RWPE2 (cell line): Measurements from ENCODE around the gene DOCK3.
A peak's percentile ranks its signal among the peaks of the same experiment; 100 is the strongest.

Source experiments
- ATAC-seq: fragments of 200-7000 bp; cut with Tn5 transposase; 3 replicates; pipeline ENCODE4 v1.9.1; 2021; ENCODE audit warnings: low read depth
- DNase-seq: peaks from one replicate; pipeline ENCODE4 v3.0.0-alpha.2; 2020; ENCODE audit warnings: low spot score
- H3K27ac ChIP-seq: fragments of 450-650 bp; 2 replicates; pipeline ENCODE4 v1.5.1; 2017; ENCODE audit warnings: mild to moderate bottlenecking; ENCODE audit not compliant: poor library complexity, severe bottlenecking
- H3K27me3 ChIP-seq: fragments of 250-450 bp; sonication (Bioruptor Pico); 2 replicates; pipeline ENCODE4 v1.5.1; 2021; ENCODE audit warnings: mild to moderate bottlenecking, moderate library complexity; ENCODE audit not compliant: insufficient read depth, poor library complexity, severe bottlenecking
- H3K36me3 ChIP-seq: fragments of 250-450 bp; sonication (Bioruptor Pico); 2 replicates; pipeline ENCODE4 v1.5.1; 2020; ENCODE audit warnings: low read depth, mild to moderate bottlenecking, moderate library complexity
- H3K4me1 ChIP-seq: fragments of 250-450 bp; sonication (Bioruptor Pico); 2 replicates; pipeline ENCODE4 v1.5.1; 2021; ENCODE audit warnings: mild to moderate bottlenecking, moderate library complexity; ENCODE audit not compliant: insufficient read depth, poor library complexity, severe bottlenecking
- H3K4me3 ChIP-seq: fragments of 250-450 bp; sonication (Bioruptor Pico); 2 replicates; pipeline ENCODE4 v1.5.1; 2021; ENCODE audit warnings: mild to moderate bottlenecking, moderate library complexity; ENCODE audit not compliant: severe bottlenecking
- H3K9me3 ChIP-seq: fragments of 250-450 bp; sonication (Bioruptor Pico); 2 replicates; pipeline ENCODE4 v1.5.1; 2021; ENCODE audit warnings: mild to moderate bottlenecking, moderate library complexity; ENCODE audit not compliant: severe bottlenecking
- TF ChIP-seq, protein P1 (sequence below): fragments of 450-650 bp; IDR thresholded peaks from one replicate; pipeline ENCODE4 v1.5.1; 2017; ENCODE audit warnings: mild to moderate bottlenecking, moderate library complexity; ENCODE audit not compliant: poor library complexity, severe bottlenecking

The DOCK3 gene

DNA sequence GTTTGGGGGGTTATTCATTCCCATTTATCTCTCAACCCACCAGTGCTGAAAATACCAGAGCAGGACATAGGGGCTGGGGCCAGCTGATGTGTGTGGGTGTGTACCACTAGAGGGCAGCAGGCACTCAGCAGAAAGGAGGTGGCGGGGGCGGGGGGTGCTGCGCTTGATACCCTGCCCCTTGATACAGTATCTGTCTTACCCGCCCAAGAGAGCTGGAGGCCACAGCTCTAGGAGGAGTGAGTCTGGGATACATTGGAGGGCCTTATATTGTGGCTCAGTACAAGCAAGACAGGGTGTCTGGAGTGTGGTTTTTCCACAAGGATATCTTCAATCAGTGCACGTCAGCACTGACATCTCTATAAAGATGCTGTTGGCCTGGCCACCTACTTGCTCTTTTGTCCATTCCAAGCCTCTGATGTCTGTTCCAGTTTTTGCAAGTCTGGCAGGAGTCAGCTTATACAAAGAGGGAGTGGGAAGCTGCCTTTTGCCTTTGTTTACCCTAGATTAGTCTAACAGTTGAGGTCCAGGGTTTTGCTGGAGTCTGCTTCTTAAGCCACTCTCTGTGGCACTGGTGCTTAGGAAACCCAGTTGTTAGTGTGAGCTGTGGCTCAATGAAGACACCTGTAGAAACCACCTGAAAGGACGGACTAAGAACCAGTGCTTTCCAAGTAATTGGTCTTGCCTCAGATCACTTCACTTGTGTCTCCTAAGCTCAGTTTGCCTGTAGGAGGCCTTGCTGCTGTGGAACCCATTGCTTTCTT, 714.9 kb downstream of the DOCK3 start:
- Histone ChIP-seq H3K27ac (peak overlapping the region; percentile 64), H3K27me3 (no peaks in the 10 kb centered on the region), H3K9me3 (no peaks in the 10 kb centered on the region), H3K4me3 (no peak overlapping the region), H3K4me1 (peaks cover 4% of the 10 kb centered on the region), H3K36me3 (peaks cover 73% of the 10 kb centered on the region)
- ATAC-seq (no peak), DNase-seq (no peak)
- TF ChIP-seq, protein P1, sequence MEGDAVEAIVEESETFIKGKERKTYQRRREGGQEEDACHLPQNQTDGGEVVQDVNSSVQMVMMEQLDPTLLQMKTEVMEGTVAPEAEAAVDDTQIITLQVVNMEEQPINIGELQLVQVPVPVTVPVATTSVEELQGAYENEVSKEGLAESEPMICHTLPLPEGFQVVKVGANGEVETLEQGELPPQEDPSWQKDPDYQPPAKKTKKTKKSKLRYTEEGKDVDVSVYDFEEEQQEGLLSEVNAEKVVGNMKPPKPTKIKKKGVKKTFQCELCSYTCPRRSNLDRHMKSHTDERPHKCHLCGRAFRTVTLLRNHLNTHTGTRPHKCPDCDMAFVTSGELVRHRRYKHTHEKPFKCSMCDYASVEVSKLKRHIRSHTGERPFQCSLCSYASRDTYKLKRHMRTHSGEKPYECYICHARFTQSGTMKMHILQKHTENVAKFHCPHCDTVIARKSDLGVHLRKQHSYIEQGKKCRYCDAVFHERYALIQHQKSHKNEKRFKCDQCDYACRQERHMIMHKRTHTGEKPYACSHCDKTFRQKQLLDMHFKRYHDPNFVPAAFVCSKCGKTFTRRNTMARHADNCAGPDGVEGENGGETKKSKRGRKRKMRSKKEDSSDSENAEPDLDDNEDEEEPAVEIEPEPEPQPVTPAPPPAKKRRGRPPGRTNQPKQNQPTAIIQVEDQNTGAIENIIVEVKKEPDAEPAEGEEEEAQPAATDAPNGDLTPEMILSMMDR = peak; percentile 75

DNA sequence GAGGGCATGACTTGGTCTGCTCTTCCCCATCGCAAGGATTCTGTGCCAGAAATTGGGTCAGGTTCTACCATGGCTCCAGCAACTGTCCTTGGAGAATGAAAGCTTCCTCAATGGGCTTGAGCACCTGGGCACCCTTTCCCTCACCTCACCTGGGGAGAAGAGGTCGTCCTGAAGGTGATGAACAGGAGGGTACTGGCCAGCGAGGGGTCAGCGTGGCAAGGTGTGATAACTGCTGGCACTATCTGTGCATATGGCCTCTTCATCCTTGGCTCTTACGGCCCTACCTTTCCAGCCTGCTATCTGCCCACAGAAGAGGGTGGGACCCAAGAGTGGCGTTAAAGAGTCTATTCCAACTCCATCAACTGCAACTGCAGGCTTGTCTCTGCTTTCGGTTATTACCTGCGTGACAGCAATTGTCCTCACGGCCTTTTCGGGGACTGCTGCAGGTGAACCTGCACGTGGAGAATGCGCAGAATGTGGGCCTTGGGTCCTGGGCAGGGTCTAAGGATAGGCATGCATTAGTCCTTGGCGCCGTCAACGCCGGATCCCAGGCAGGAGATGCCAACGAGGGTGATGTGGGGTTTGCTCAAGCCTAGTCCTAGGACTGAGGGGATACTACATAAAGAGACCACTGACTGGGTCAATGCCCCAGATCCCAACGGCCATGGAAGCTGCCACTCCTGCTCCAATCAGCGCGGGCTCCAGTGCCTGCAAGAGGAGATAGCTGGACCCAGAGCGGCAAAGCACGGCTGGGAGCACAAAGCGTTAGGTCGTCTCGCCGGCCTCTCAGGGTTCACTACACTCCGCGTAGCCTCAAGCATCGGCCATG, 715.7 kb downstream of the DOCK3 start:
- H3K27ac ChIP-seq = peak overlapping the region; percentile 63
- TF ChIP-seq, protein P1 = no peak
- H3K4me3 ChIP-seq = peak overlapping the region; percentile 71
- peaks cover 4% of the 10 kb centered on the region for H3K4me1 ChIP-seq
- no peaks in the 10 kb centered on the region for H3K27me3 ChIP-seq
- no peaks in the 10 kb centered on the region for H3K9me3 ChIP-seq
- ATAC-seq = peak; percentile 1; the same call in 1 of the 3 replicates
- DNase-seq = no peak
- peaks cover 82% of the 10 kb centered on the region for H3K36me3 ChIP-seq

DNA sequence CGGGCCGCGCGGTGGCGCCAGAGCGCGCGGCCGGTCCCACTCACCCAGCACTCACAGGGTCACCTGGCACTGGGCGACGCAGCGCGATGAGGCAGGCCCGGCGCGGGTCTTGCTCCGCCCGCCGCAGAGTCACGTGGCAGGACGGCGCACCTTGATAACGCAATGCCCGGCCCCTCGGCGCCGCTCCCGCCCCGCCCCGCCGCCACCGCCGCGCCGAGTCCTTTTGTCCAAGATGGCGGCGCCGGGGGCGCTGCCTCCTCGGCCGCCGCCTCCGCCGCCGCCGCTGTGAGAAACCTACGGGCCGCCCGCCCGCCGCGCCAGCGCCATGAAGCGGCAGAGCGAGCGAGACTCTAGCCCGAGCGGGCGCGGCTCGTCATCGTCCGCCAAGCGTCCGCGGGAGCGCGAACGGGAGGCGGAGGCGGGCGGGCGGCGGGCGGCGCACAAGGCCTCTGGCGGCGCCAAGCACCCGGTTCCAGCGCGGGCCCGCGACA, 716.4 kb downstream of the DOCK3 start, which contains the start of gene RBM15B:
RBM15B (plus strand) TSS at position 211 of the 491 bp plus-strand sequence; CDS start at position 326, 115 bp downstream.
- peak; percentile 97 for DNase-seq
- Histone ChIP-seq H3K27me3 (no peaks in the 10 kb centered on the region), H3K36me3 (peaks cover 82% of the 10 kb centered on the region), H3K27ac (peak within 1 kb of the TSS; percentile 63), H3K9me3 (no peaks in the 10 kb centered on the region), H3K4me3 (peak within 1 kb of the TSS; percentile 71), H3K4me1 (peaks cover 4% of the 10 kb centered on the region)
- peak; percentile 83 for ATAC-seq
- TF ChIP-seq, protein P1 = peak; percentile 89

DNA sequence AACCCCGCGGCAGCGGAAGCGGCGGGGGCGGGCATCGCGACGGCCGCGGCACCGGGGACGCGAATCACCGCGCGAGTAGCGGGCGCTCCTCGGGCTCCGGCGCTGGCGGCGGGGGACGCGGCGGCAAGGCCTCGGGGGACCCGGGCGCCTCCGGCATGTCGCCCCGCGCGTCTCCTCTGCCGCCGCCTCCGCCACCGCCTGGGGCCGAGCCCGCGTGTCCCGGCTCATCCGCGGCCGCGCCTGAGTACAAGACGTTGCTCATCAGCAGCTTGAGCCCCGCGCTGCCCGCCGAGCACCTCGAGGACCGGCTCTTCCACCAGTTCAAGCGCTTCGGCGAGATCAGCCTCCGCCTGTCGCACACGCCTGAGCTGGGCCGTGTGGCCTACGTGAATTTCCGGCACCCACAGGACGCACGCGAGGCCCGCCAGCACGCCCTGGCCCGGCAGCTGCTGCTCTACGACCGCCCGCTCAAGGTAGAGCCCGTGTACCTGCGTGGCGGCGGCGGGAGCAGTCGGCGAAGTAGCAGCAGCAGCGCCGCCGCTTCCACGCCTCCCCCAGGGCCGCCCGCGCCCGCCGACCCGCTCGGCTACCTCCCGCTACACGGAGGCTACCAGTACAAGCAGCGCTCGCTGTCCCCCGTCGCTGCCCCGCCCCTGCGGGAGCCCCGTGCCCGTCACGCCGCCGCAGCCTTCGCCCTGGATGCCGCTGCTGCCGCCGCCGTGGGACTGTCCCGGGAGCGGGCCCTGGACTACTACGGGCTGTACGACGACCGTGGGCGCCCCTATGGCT, 717.0 kb downstream of the DOCK3 start:
- Histone ChIP-seq H3K27me3 (no peaks in the 10 kb centered on the region), H3K27ac (peak overlapping the region; percentile 63), H3K4me1 (peaks cover 4% of the 10 kb centered on the region), H3K4me3 (peak overlapping the region; percentile 71), H3K36me3 (peaks cover 82% of the 10 kb centered on the region), H3K9me3 (no peaks in the 10 kb centered on the region)
- no peak for DNase-seq
- ATAC-seq = 0 out of 3 replicates have a peak, but pooled peaks have one; percentile 0
- TF ChIP-seq, protein P1 = no peak
